GM21737 (cell line): Measurements from ENCODE around the gene MAS1L.
A peak's percentile ranks its signal among the peaks of the same experiment; 100 is the strongest.

Experiments used
- ATAC-seq: cut with Tn5 transposase; IDR thresholded peaks from one replicate; pipeline ENCODE4 v1.9.1; 2021; ENCODE audit warnings: mild to moderate bottlenecking, moderate library complexity; ENCODE audit not compliant: unreplicated experiment

The MAS1L gene

DNA sequence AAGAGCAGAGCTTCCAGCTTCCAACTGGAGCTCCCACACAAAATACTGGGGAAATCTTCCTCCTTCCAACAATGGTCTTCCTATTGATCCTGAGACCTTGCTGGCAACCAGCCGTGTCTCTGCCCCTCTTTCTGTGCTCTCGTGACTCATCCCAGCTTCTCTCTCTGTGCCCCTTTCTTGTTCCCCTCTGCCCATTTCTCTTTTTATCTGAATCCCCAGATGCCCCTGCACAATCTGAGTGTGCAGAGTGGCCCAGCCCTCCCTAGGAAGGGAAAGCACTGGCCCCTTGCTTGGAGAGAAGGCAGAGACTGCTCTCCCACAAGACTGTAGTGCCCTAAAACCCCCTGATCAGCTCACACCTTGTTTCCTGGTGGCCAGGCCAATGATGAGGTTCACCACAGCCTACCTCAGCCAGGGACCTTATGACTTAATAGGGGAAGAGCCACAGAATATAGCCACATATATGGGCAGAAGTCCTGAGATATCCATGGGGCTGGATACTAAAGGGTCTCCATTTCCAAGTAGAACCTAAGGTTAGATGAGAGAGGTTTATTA lies 23.1 kb upstream of the MAS1L start:
- ATAC-seq, result no peak

DNA sequence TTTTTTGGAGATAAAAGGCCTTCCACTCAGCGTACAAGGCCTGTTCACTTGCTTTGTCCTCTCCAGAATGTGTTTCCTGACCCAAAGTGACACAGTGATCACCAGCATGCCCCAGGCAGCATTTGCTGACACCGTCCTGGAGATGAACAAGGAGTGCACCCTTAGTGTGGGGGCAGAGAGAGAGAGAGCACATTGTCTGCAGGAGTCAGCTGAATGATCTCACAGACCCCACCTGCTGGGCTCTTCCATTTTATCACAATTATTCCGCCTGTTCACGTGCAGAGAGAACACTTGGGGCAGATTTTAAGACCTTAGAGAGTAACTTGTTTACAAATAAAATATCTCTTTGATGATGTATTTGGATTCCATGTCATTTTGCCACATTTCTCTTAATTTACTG lies 22.4 kb upstream of the MAS1L start:
- no peak for ATAC-seq

- ATAC-seq, result no peak
Observed at GRCh38 chr6:29509711-29510110, 22.0 kb upstream of the MAS1L start.

- peak; percentile 57 for ATAC-seq
Observed at GRCh38 chr6:29509239-29509638, 21.5 kb upstream of the MAS1L start.

DNA sequence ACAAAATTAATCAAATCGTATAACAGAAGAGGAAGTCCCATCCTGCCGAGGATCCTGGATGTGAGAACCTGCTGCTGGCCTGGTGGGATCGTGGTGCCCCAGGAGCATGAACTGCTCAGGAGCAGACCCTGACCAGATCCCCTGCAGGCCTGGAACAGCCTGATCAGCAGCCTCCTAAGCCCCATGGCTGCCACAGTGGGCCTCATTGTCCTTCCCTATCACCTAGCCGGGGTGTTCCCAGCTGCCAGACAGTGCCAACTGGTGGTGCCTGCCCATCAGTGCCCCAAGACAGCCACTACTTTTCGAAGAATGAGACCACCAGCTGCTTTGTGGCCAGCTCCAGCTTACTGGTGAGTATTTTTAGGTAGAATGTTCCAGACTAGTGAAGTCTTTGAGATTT lies 19.6 kb upstream of the MAS1L start:
- no peak for ATAC-seq

DNA sequence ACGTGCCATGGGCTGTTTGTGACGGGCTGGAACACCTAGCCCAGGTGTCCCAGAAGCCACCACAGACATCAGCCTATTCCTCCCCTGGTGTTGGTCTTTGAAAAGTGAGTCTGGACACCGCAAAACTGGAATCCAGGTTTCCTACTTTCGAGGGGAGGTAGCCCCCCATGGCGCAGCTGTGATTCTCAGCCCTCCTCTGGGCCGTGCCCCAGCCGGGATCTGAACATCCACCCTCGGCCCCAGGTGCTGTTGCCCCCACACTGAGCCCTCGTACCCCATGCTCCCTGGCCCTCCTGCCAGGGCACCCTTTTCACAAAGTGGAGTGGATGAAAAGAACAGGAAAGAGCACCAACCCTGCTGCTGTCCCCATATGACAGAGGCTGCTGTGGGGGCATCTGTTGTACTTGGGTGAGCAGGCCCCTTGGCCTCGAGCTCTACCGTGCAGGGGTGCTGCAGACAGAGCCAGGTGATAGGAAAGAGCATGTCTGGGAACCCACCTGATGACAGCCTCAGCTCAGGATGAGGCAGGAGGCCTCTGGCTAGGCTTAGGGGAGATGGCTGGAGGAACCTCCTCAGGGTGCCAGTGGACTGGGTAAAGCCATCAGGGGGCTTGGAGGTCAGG lies 18.8 kb upstream of the MAS1L start:
- no peak for ATAC-seq

DNA sequence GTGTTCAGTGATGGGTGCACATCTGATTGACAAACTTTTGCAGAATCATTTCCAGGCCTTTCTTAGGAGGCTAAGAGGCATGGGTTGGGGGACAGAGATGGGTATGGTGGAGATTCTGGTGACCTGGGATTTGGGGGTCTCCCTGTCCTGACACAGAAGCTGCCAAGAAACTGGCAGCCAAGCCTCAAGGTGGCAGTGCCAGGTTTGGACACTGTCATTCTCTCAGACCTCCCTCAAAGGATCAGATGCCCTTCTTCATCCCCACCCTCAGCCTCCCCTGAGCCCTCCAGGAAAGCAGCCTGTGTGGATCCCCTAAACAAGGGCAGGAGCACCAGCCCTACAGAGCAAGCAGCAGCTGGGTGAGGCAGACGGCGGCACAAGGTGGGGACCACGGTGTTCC lies 18.1 kb upstream of the MAS1L start:
- ATAC-seq, result no peak

DNA sequence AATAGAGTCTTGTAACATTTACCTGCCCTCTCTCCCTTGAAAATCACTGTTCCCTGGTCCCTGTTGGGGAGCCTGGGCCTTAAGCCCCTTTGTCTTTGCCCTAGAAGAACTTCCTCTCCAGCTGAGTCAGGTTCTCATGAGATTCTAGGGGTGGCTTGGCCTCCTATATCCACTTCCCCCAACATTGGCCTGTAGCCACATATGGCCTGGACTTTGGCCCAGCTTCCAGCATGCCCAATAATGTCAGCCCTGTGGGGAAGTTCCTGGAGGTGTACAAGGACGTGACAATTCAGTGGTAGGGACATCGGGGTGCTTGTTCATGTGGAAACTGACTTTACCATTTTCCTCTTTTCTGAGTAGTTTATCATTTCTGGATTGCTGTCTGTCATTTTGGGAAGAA lies 17.2 kb upstream of the MAS1L start:
- ATAC-seq, result no peak

GRCh38 chr6:29502597-29502996 lies 14.8 kb upstream of the MAS1L start:
- no peak for ATAC-seq

DNA sequence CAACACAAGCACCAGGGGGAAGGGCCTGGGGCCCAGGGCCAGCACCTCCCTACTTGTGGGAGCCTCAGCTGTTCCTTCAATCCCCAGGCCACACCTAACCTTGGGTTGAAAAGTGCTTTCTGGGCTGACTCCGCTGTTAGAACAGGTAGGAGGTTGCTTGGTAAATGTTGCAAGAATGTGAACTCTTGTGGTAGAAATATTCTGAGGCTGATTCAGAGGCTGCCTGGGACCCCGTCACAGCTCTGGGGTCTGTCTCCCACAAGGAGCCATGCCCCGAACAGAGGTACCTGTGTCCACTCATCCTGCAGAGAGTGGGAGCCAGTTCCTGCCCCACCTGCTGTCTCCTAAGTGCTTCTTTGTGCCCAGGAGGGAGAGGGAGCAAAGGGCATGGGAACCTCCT lies 14.4 kb upstream of the MAS1L start:
- ATAC-seq, result no peak

GRCh38 chr6:29501106-29501505 lies 13.3 kb upstream of the MAS1L start:
- no peak for ATAC-seq

GRCh38 chr6:29500594-29500993 lies 12.8 kb upstream of the MAS1L start:
- no peak for ATAC-seq

GRCh38 chr6:29499704-29500103 lies 11.9 kb upstream of the MAS1L start:
- no peak for ATAC-seq

GRCh38 chr6:29496961-29497360 lies 9.2 kb upstream of the MAS1L start:
- ATAC-seq, result no peak

- ATAC-seq, result no peak
Observed at GRCh38 chr6:29495571-29495970, 7.8 kb upstream of the MAS1L start.

DNA sequence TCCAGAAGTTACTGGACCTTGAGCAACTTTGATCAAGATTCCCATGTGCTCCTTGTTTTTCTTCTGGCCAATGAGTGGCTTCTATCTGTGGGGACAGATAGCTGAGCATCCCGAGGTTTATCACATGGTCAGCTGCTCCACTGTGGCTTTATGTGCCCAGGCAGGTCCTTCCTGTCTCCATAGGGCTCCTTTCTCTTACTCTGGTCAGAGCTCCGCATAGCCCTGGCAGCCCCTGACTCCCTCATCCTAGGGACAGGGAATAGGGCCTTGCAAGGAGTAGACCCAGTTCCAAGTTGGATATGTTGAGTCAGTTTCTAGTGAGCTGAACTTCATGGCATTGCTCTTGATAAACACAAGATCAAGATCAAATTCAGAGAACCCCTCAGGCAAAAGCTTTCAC lies 6.4 kb upstream of the MAS1L start:
- no peak for ATAC-seq

GRCh38 chr6:29493261-29493660 lies 5.5 kb upstream of the MAS1L start:
- ATAC-seq, result no peak

DNA sequence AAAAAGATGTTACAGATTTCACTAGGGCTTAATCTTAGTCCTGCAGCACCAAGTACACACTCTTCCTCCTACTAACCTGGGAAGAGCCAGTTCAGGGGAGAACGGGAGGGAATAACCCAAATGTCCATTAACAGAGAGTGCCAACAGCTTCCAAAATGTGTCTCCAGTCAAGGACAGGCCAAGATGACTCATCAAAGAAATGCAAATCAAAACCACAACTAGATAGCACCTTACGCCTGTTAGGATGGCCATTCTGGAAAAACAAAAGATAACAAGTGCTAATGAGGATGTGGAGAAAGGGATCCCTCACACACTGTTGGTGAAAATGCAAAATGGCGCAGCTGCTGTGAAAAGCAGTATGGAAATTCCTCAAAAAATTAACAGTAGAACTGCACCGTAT lies 3.8 kb upstream of the MAS1L start:
- ATAC-seq, result no peak

DNA sequence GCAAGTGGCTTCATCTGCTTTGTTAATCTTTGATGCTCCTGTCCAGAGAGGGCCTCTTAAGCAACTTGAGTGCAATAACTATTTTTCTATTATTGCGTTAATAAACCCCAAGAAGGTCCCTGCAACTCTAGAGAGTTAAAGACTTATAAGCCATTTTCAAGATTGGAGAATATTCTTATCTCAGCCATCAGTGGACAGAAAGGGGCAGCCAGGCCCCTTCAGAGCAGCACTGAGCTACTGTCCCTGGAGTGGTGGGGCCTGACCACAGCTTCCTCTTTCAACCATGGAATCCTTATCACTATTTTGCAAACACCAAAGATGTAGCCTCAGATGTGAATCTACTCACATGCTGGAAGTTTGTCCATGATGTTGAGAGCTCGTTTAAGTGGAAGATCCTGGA lies 2.8 kb upstream of the MAS1L start:
- no peak for ATAC-seq

- ATAC-seq, result no peak
Observed at GRCh38 chr6:29490055-29490454, 2.3 kb upstream of the MAS1L start.

DNA sequence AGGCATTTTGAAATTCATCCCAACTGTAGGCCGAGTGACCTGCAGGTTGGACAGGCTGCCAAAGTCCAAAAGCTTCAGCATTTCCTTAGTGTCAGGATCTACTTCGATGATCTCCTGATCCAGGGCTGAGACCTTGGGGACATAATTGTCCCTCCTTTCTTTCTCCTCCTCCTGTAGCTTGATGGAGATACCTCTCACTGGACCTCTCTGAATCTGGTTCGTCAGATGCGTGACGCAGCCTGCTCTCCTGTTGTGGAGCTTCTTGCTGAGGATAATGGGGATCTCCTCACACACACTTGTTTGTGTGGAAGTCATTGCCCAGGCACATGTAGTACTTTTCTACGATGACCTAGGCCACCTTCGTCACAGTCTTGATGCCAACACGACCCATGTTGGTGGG lies 1.5 kb upstream of the MAS1L start:
- ATAC-seq, result no peak

GRCh38 chr6:29488874-29489273 lies 1.1 kb upstream of the MAS1L start:
- ATAC-seq, result no peak

DNA sequence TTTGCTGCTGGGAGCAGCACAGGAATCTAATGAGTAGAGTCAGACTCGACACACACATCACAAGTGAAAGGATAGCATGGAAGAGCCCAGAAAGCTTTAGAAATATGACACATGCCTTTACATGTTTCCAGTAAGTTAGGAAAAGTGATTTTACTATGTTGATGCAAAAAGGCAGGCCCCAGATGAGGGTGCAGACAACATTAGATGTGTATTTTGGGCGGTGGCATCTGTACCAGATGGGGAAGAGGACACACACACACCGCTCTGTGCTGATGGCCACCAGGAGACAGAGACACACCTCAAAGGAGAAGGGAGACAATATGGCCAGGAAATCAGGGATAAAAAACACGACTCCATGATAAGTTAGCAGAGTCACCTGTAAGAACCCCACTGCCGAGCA lies 625 bp downstream of the MAS1L start:
- ATAC-seq, result no peak
